Measurements from ENCODE around the gene MLLT3. TPM values are rescaled to one million over a fixed set of nuclear protein-coding genes. Genes with fewer than 3 reads are reported as not detected.

MLLT3 gene
- total RNA-seq, 4 donors from 2014 or later = 15.1 to 30.5 (median 18.4) TPM

DNA sequence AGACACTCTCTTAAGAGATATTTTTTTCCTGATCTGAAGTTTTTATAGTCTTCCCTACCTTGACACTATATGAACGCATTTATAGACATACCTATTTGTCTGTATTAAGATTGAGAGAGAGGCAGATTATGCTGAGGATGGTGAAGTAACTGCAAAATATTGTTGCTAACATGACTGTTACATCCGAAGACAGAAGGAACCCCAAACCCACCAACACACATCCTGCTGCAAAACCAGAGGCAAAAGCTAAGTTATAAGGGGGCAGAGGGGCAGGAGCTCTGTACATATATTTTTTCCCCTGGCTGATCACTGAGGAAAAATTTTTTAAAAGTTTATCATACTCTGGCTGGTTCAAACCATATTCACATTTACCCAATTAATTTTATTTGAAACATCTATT lies 279.0 kb downstream of the MLLT3 start:
- Histone ChIP-seq H3K27ac (no peak overlapping the region), H3K4me1 (no peaks in the 10 kb centered on the region), H3K4me3 (no peak overlapping the region), H3K27me3 (no peaks in the 10 kb centered on the region), H3K9me3 (no peaks in the 10 kb centered on the region), H3K36me3 (no peaks in the 10 kb centered on the region)
- DNase-seq = no peak
- TF ChIP-seq, protein P1, sequence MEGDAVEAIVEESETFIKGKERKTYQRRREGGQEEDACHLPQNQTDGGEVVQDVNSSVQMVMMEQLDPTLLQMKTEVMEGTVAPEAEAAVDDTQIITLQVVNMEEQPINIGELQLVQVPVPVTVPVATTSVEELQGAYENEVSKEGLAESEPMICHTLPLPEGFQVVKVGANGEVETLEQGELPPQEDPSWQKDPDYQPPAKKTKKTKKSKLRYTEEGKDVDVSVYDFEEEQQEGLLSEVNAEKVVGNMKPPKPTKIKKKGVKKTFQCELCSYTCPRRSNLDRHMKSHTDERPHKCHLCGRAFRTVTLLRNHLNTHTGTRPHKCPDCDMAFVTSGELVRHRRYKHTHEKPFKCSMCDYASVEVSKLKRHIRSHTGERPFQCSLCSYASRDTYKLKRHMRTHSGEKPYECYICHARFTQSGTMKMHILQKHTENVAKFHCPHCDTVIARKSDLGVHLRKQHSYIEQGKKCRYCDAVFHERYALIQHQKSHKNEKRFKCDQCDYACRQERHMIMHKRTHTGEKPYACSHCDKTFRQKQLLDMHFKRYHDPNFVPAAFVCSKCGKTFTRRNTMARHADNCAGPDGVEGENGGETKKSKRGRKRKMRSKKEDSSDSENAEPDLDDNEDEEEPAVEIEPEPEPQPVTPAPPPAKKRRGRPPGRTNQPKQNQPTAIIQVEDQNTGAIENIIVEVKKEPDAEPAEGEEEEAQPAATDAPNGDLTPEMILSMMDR (IDR thresholded peaks at IDR 0.05) = no peak
- TF ChIP-seq POLR2A (IDR thresholded peaks at IDR 0.05) = no peak

DNA sequence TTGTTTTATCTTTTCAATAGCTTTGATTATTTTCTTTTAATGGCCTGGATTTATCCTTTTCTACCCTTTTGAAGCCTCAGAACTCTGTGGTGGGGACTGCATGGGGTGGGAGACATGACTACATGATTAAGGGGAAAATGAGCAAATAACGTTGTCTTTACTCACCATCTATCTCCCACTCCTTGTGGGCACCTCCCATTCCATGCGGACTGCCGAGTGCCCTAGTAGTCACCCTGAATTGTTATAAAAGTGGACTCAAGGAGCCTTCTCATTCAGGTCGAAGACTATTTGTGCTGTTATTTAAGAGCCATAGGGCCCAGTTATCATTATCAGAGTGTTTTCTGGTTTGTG lies 281.8 kb downstream of the MLLT3 start:
- Histone ChIP-seq H3K9me3 (no peaks in the 10 kb centered on the region), H3K4me3 (no peak overlapping the region), H3K27me3 (no peaks in the 10 kb centered on the region), H3K36me3 (no peaks in the 10 kb centered on the region), H3K27ac (no peak overlapping the region), H3K4me1 (no peaks in the 10 kb centered on the region)
- DNase-seq = no peak
- TF ChIP-seq, protein P1 (IDR thresholded peaks at IDR 0.05) = no peak
- TF ChIP-seq POLR2A (IDR thresholded peaks at IDR 0.05) = no peak

DNA sequence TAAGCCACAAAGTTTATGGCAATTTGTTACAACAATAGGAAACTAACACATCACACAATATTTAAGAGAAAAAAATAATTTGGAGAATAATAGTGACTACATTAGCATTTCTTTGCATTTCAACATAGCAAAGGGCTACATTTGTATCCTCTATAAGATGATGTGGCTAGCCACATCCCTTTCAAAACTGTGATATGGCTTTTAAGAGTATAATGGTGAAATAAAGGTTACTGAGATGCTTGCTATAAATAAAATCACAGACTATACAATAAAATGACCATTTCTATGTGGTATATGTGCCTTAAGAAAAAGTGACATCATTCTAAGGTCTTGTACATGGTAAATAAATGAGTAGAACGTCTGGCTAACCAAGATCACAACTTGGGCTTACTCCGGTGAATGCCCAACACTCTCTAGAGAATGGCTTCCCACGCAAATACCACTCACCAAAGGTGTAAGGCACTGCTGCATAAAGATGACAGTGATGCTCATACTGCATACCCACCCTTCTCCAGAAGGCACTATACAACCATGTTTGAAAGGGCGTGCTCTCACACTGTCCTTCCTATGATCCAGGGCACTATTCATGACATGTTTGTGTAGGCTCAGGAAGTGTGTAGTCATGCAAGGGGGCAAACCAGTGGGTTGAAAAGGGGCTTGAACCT lies 286.5 kb downstream of the MLLT3 start:
- TF ChIP-seq, protein P1 (IDR thresholded peaks at IDR 0.05) = no peak
- no peak for TF ChIP-seq POLR2A (IDR thresholded peaks at IDR 0.05)
- Histone ChIP-seq H3K27me3 (no peaks in the 10 kb centered on the region), H3K4me1 (no peaks in the 10 kb centered on the region), H3K36me3 (no peaks in the 10 kb centered on the region), H3K27ac (no peak overlapping the region), H3K9me3 (no peaks in the 10 kb centered on the region), H3K4me3 (no peak overlapping the region)
- no peak for DNase-seq

DNA sequence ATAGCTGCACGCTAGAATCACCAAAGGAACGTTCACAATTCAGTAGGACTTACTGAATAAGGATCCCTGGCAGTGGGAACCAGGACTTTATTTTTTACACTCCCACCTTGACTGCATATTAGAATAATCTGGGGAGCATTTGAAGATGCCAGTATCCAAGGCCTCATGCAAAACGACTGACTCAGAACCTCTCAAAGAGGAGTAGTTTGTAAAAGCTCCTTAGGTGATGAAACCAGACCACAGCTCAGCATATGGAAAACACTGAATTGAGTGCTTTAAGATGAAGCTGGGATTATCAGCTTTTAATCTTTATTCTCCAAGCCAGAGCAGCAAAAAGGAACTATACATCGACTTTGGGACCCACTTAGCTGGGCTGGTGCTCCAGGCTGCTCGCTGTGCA lies 288.3 kb downstream of the MLLT3 start:
- Histone ChIP-seq H3K27me3 (no peaks in the 10 kb centered on the region), H3K36me3 (no peaks in the 10 kb centered on the region), H3K27ac (no peak overlapping the region), H3K4me1 (no peaks in the 10 kb centered on the region), H3K9me3 (no peaks in the 10 kb centered on the region), H3K4me3 (no peak overlapping the region)
- TF ChIP-seq, protein P1 (IDR thresholded peaks at IDR 0.05) = no peak
- TF ChIP-seq POLR2A (IDR thresholded peaks at IDR 0.05) = no peak
- no peak for DNase-seq

DNA sequence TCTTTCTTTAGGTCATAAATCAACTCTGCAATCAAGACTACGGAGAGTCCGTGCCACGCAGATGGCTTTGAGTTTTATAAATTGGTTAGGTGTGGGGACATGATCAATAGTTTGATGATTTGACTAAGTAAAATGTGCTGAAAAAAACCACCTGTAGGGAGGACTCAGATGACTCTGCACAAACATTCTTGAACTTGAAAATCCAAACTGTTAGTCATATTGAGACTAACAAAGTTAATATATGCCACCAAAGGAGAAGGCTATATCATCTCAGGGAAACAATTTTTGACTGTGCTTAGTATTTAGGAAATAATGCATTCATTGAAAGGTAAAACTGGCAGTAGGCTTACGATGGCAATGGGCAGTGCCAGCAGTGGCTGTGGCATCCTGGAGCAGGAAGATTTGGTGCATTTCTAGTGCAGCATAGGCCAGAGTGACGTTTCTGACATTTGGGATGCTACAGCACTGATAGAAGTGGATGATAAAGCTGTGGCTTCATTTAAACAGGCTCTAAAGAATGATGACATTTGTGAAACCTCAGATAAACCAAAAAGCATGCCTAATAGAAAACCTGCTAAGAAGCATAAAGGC lies 291.1 kb downstream of the MLLT3 start:
- no peaks in the 10 kb centered on the region for H3K4me1 ChIP-seq
- TF ChIP-seq, protein P1 (IDR thresholded peaks at IDR 0.05) = no peak
- no peak for TF ChIP-seq POLR2A (IDR thresholded peaks at IDR 0.05)

More for the DNA sequence above, 291.1 kb downstream of the MLLT3 start:
- H3K36me3 ChIP-seq = no peaks in the 10 kb centered on the region
- no peaks in the 10 kb centered on the region for H3K9me3 ChIP-seq
- H3K27me3 ChIP-seq = no peaks in the 10 kb centered on the region
- H3K27ac ChIP-seq = no peak overlapping the region
- H3K4me3 ChIP-seq = no peak overlapping the region
- DNase-seq = no peak

All from Peyer's patch (tissue), 4 donors.